ENCODE measurements around the gene HSH2D. TPM values are rescaled to one million over a fixed set of nuclear protein-coding genes. Genes with fewer than 3 reads are reported as not detected.

HSH2D gene
- total and polyA plus RNA-seq, 2 of the 13 experiments (the other 11 are each of a cell fraction or from before 2014, with no cell fraction given) = 0.69 to 3.2 TPM

GRCh38 chr19:16111909-16112752, 31.4 kb upstream of the HSH2D start (continued):
- TF ChIP-seq CREB1 (IDR thresholded peaks at IDR 0.05) = no peak
- no peak for TF ChIP-seq CREB1 (CRISPR knock-in tag; IDR thresholded peaks at IDR 0.05)
- TF ChIP-seq ZNF451 (CRISPR knock-in tag; IDR thresholded peaks at IDR 0.05) = no peak
- TF ChIP-seq POLR2G (IDR thresholded peaks at IDR 0.05; ENCODE audit: low read depth, low read length) = peak; percentile 70
- 0 out of 2 replicates have a peak, but pooled peaks have one; percentile 46 for TF ChIP-seq RCOR2 (CRISPR knock-in tag; IDR thresholded peaks at IDR 0.05)
- TF ChIP-seq NFATC3 (CRISPR knock-in tag; IDR thresholded peaks at IDR 0.05) = no peak
- TF ChIP-seq SAFB2 (CRISPR knock-in tag; IDR thresholded peaks at IDR 0.05; ENCODE audit: borderline replicate concordance, low read depth) = no peak
- peak; percentile 82; the same call in 1 of the 2 replicates for TF ChIP-seq POLR2AphosphoS5 (IDR thresholded peaks at IDR 0.05; ENCODE audit: low read depth, low read length)
- TF ChIP-seq HES4 (CRISPR knock-in tag; IDR thresholded peaks at IDR 0.05; ENCODE audit: borderline replicate concordance) = no peak; the same call in 1 of the 2 replicates
- no peak for TF ChIP-seq ZNF800 (CRISPR knock-in tag; IDR thresholded peaks at IDR 0.05)
- TF ChIP-seq NR3C1 (CRISPR knock-in tag; IDR thresholded peaks at IDR 0.05) = no peak
- peak; percentile 50 for TF ChIP-seq HNF4A (CRISPR knock-in tag; IDR thresholded peaks at IDR 0.05)
- TF ChIP-seq NFIB (CRISPR knock-in tag; IDR thresholded peaks at IDR 0.05; ENCODE audit: borderline replicate concordance) = 0 out of 2 replicates have a peak, but pooled peaks have one; percentile 6
- no peak; the same call in 2 of the 3 replicates for TF ChIP-seq MXI1 (IDR thresholded peaks at IDR 0.05; ENCODE audit: borderline replicate concordance, low read depth, low read length)
- no peak for TF ChIP-seq ZNF556 (CRISPR knock-in tag; IDR thresholded peaks at IDR 0.05; ENCODE audit: borderline replicate concordance)
- TF ChIP-seq ZNF772 (CRISPR knock-in tag; IDR thresholded peaks at IDR 0.05) = 0 out of 2 replicates have a peak, but pooled peaks have one; percentile 44
- TF ChIP-seq MTA1 (CRISPR knock-in tag; IDR thresholded peaks at IDR 0.05; ENCODE audit: borderline replicate concordance) = no peak
- TF ChIP-seq BHLHE40 (IDR thresholded peaks at IDR 0.05; ENCODE audit: low read length) = peak; percentile 23; the same call in 1 of the 2 replicates
- TF ChIP-seq ZNF367 (CRISPR knock-in tag; IDR thresholded peaks at IDR 0.05; ENCODE audit: borderline replicate concordance) = no peak
- 0 out of 2 replicates have a peak, but pooled peaks have one; percentile 60 for TF ChIP-seq ZFYVE20 (CRISPR knock-in tag; IDR thresholded peaks at IDR 0.05; ENCODE audit: borderline replicate concordance, low read depth)
- TF ChIP-seq ZNF430 (CRISPR knock-in tag; IDR thresholded peaks at IDR 0.05) = peak; percentile 48; the same call in 1 of the 2 replicates
- TF ChIP-seq IRF9 (CRISPR knock-in tag; IDR thresholded peaks at IDR 0.05; ENCODE audit: borderline replicate concordance) = 0 out of 2 replicates have a peak, but pooled peaks have one; percentile 4
- no peak for TF ChIP-seq ISX (CRISPR knock-in tag; conservative IDR thresholded peaks at IDR 0.05)
- no peak for TF ChIP-seq ZBTB21 (CRISPR knock-in tag; IDR thresholded peaks at IDR 0.05)
- no peak for TF ChIP-seq SNRNP70 (IDR thresholded peaks at IDR 0.05; ENCODE audit: low read depth, low read length)
- TF ChIP-seq ESRRA (CRISPR knock-in tag; IDR thresholded peaks at IDR 0.05; ENCODE audit: low read depth) = no peak
- TF ChIP-seq PBX3 (CRISPR knock-in tag; IDR thresholded peaks at IDR 0.05; ENCODE audit: borderline replicate concordance) = no peak
- TF ChIP-seq SUZ12 (IDR thresholded peaks at IDR 0.05; ENCODE audit: low read depth, low read length) = no peak
